Anterior cingulate cortex (tissue), 58 donors: ENCODE data around the gene SECISBP2.
"Not testable (repeated sequence)": the region's sequence is repeated elsewhere in the genome, so short reads cannot be mapped to it uniquely, and the experiment has no call there.

Experiments
- DNase-seq, 58 donors: peaks; one replicate each; lab custom pipeline; 2025; lab: John Stamatoyannopoulos, UW

SECISBP2 gene

GRCh38 chr9:89318123-89319014, at the start of gene SECISBP2:
SECISBP2 (plus strand) TSS chr9:89318500; CDS start chr9:89318577, 77 bp downstream.
- DNase-seq, result peak; percentile 86 to 100 (median 95)

GRCh38 chr9:89273528-89274279, 44.6 kb upstream of the SECISBP2 start:
- DNase-seq, result no peak

GRCh38 chr9:89274838-89275237, 43.5 kb upstream of the SECISBP2 start:
- DNase-seq, result no peak

DNA sequence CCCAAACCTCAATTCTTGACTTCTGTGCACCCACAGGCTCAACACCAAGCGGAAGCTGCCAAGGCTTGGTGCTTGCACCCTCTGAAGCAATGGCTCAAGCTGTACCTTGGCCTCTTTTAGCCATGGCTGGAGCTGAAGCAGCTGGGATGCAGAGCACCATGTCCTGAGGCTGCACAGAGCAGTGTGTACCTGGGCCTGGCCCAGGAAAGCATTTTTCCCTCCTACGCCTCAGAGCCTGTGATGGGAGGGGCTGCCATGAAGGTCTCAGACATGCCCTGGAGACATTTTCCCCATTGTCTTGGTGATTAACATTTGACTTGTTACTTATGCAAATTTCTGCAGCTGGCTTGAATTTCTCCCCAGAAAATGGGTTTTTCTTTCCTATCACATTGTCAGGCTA, 42.3 kb upstream of the SECISBP2 start:
- DNase-seq, result not testable (repeated sequence)

GRCh38 chr9:89277043-89277442, 41.3 kb upstream of the SECISBP2 start:
- DNase-seq, result no peak

DNA sequence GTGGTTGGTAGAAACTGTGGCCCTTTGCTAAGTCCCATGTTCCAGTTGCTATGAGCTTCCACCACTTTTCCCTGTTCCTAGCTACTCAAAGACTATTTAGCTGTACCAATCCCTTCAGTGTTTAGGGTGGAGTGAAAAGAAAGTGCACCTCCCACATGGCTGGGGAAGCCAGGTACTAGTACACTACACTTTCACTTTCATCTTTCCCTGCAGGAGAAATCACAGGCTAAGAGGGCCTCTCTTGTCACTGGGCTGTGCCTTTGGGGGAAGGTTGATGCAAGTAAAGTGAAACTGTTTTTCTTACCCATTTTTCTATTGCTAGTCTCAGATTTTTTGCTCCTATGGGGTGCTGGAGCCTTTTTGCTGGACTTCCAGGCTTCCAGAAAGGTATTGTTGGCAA, 40.8 kb upstream of the SECISBP2 start:
- no peak for DNase-seq

GRCh38 chr9:89278551-89278950, 39.7 kb upstream of the SECISBP2 start:
- DNase-seq, result no peak

DNA sequence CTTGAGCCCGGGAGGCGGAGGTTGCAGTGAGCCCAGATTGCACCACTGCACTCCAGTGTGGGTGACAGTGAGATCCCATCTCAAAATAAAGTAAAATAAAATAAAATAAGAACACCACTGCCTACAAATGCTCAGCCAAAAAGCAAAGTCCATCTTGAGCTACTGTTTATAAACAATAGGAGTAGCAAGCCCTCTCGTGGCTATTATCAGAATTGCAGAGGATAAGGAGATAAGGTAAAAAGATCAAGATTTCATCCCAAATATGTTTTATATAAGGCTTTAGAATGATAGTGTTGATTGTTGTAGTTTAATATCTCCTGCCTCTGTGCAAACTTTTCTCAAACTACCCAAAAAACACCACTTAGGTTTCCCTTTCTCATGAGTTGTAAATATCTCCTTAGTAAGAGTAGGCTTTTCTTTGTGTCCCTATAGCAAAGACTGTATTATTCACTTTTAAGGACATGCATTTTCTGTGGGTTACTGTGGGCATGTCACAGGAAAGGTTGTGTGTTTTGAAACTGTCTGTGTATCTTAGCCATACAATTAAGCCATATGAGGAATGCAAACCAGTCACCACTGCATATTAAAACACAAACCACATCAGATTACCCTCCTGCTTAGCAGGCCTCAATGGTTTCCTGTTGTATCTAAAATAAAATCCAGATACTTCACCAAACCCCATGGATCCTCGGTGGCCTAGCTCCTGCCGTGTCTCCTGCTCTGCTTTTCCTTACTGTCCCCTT, 39.1 kb upstream of the SECISBP2 start:
- DNase-seq, result peak in 3 of 58 donors; percentile 1 to 37 (median 8)

DNA sequence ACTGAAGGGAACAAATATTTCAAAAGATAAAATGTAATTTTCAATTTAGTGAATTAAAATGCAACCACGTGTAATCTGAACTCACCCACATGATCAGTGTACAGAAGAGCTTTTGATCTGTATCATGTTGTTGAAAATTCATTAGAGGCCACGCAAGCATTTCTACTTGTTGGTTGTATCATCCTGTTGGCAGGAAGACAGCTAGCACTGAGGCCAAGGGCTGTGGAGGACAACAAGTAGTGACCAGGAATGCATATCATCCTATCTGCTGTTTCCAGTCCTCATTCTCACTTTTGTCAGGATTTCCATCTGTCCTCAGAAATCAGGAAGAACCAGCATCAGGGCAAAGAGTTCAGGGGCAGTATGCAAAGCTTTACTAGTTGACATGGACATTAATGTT, 37.2 kb upstream of the SECISBP2 start:
- DNase-seq, result no peak

DNA sequence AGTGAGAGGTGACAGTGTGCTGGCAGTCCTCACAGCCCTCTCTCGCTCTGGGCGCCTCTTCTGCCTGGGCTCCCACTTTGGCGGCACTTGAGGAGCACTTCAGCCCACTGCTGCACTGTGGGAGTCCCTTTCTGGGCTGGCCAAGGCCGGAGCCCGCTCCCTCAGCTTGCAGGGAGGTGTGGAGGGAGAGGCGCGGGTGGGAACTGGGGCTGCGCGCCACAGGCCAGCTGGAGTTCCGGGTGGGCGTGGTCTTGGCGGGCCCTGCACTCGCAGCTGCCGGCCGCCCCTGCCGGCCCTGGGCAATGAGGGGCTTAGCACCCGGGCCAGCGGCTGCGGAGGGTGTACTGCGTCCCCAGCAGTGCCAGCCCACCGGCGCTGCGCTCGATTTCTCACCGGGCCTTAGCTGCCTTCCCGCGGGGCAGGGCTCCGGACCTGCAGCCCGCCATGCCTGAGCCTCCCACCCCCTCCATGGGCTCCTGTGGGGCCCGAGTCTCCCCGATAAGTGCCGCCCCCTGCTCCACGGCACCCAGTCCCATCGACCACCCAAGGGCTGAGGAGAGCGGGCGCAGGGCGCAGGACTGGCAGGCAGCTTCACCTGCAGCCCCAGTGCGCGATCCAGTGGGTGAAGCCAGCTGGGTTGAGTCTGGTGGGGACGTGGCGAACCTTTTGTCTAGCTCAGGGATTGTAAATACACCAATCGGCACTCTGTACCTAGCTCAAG, 35.9 kb upstream of the SECISBP2 start:
- DNase-seq, result peak in 1 of 58 donors; percentile 1

DNA sequence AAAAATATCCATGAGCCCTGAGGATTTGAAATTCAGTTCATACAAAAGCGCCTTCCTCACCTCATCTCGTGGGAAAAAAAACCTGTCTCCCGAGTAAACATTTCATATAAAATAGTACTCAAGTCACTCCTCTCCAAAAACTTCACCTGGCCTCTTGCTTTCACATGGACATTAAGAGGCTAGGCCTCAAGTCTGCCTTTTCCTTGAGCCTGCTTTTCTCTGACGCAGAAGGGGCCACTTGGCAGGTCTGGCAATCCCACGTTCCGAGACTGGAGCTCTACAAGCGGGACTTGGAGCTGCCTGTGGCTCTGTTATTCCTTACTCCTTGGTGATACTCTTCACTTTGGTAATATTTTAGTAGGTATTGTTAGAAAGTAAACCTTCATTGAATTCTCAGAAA, 34.2 kb upstream of the SECISBP2 start:
- no peak for DNase-seq

GRCh38 chr9:89291741-89292140, 26.6 kb upstream of the SECISBP2 start:
- DNase-seq, result no peak

DNA sequence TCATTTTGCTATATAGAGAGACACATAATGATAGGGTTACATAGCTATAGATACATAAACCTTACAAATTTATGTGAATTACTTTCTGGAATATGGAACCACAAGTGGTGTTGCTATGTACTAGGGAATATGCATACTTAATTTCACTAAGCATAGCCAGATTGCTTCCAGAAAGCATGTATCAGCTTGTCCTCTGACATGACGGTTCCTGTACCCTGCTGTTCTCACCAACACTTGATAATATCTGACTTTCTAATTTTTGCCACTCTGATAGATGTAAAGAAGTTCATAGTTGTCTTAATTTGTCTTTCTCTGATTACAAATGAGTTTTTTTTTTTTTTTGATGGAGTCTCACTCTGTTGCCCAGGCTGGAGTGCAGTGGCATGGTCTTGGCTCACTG, 25.3 kb upstream of the SECISBP2 start:
- DNase-seq, result no peak

- no peak for DNase-seq
These were observed 22.9 kb upstream of the SECISBP2 start for GRCh38 chr9:89295400-89295799.

DNA sequence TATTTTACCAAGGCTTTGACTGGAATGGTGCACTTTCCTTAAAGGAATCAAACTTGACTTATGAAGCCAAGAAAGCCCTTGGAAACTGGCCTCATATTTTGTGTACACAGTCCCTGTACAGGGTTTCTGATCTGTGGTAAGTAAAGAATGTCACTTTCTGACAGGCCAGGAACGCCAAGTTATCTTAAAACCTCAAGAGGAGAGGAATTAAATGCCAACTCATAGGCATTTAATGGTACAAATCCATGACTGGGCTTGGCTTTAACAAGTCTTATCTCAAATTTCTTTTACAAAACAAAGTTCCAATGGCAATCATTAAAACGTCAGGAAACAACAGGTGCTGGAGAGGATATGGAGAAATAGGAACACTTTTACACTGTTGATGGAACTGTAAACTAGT, 16.3 kb upstream of the SECISBP2 start:
- DNase-seq, result not testable (repeated sequence)

DNA sequence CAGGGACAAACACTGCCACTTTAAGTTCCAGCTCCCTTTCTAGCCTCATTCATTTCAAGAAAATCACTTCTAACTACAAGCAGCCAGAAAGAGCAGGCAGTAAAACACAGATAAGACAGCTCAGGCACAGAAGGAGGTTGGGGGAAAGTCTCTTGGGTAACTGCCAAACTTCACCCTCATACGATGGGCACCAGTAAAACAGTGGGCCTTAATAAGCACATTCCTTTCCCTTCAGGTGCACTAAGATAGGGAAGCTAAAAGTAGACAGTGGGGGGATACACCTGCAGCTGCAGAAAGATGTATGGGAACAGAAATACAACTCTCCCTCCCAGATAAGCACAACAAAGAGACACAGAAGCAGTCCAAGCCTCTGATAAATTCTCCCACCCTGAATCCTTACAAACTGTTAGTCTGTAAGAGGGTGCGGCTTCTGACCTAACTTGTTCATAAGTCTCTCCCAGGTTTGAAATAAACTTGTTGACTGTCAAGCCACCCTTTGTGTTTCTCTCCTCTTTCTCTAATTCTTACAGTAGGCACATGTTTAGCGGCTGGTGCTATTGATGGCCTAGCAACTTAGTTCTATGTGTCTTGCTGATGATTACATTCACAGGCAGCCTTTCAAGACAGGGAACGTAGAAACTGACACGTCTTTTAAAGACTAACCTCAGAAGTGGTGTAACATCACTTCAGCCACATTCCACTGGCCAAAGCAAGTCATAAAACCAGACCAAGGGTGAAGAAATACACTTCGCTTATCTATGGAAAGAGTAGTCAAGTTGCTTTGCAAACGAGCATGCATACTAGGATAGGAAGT, 14.1 kb upstream of the SECISBP2 start:
- no peak for DNase-seq

GRCh38 chr9:89304834-89305188, 13.5 kb upstream of the SECISBP2 start:
- no peak for DNase-seq

GRCh38 chr9:89305868-89306267, 12.4 kb upstream of the SECISBP2 start:
- no peak for DNase-seq

DNA sequence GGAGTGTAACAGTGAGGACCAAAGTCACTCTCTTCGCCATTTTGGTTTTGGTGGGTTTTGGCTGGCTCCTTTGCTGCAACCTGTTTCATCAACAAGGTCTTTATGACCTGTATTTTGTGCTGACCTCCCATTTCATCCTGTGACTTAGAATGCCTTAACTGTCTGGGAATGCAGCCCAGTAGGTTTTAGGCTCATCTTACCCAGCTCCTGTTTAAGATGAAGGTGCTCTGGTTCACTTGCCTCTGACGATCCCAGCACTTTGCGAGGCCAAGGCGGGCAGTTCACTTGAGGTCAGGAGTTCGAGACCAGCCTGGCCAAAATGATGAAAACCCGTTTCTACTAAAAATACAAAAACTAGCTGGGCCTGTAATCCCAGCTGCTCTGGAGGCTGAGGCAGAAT, 9.1 kb upstream of the SECISBP2 start:
- DNase-seq, result no peak
